AG09319 (cell line): Measurements from ENCODE around the gene FOXB1.

ENCODE experiments used
- DNase-seq: peaks from one replicate; pipeline ENCODE4 v3.0.0-alpha.2; 2010; ENCODE audit warnings: low read depth; ENCODE audit errors: extremely low read depth
- TF ChIP-seq, protein P1 (sequence below): IDR thresholded peaks from 2 replicates; pipeline ENCODE4 v1.5.1; 2011; ENCODE audit warnings: low read depth, mild to moderate bottlenecking, inconsistent platforms, low read length, moderate library complexity

The FOXB1 gene

DNA sequence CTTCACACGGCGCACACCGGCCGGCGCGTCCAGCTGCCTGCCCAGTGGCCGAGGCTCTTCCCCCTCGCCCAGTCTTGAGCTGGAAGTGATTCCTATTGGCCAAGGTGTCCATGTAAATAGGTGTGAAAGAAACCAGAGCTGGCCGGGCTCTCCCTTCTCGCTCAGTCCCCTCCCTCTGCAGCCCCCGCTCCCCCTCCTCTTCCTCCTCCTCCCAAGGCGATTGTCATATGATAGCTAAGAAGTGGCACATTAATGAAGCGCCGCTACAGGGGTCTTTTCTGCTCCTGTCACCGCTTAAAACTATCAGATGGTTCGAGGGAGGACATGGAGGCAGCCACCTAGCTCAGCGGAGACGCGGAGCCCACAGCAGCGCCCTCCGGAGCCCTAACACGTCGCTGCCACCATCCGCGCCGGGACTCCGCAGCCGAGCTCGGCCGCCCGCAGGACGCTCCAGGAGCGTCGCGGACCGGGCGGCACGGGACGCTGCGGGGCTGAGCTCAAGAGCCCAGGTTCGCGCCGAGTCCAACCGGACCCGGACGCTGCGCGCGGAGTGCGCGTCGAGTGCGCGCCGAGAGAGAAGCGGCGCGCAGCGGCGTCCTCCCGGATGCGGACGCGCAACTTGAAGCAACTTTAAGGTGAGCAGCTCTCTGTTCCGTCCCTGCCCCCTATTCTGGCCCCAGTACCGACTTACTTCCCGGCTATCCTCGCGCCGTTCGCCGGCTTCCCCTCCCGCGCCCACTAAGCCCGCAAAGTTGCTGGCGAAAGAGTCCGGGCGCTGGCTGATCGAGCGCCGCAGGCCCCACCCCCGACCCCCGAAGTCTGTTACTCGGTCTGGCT, at the start of gene FOXB1:
TSS of gene FOXB1 (plus strand) at position 303 of the 837 bp plus-strand sequence. CDS start 653 bp downstream, outside the sequence.
- TF ChIP-seq, protein P1, sequence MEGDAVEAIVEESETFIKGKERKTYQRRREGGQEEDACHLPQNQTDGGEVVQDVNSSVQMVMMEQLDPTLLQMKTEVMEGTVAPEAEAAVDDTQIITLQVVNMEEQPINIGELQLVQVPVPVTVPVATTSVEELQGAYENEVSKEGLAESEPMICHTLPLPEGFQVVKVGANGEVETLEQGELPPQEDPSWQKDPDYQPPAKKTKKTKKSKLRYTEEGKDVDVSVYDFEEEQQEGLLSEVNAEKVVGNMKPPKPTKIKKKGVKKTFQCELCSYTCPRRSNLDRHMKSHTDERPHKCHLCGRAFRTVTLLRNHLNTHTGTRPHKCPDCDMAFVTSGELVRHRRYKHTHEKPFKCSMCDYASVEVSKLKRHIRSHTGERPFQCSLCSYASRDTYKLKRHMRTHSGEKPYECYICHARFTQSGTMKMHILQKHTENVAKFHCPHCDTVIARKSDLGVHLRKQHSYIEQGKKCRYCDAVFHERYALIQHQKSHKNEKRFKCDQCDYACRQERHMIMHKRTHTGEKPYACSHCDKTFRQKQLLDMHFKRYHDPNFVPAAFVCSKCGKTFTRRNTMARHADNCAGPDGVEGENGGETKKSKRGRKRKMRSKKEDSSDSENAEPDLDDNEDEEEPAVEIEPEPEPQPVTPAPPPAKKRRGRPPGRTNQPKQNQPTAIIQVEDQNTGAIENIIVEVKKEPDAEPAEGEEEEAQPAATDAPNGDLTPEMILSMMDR, result no peak
- DNase-seq, result no peak

DNA sequence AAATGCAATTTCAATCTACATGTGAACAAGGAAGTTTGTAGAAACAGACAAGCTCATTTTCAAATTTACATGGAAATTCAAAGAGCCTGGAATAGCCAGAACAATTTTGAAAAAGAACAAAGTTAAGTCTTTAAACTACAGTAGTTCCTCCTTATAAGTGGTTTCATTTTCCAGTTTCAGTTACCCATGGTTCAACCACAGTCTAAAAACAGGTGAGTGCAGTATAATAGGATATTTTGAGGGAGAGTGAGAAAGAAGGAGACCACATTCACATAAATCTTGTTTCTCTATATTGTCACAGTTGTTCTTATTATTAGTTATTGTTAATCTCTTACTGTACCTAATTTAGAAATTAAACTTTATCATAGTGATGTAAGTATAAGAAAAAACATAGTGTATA, 45.8 kb upstream of the FOXB1 start:
- TF ChIP-seq, protein P1, result no peak
- no peak for DNase-seq

DNA sequence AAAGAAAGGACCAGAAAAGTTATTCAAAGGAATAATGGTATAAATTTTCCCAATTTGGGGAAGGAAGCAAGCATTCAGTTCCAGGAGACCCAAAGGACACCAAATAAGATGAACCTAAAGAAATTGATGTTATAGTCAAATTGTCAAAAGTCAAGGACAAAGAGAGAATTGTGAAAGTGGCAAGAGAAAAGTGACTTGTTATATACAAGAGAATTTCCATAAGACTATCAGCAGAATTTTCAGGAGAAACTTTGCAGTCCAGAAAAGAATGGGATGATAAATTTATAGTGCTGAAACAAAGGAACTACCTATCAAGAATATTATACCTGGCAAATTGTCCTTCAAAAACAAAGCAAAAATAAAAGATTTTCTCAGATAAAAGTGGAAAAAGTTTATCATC, 43.8 kb upstream of the FOXB1 start:
- TF ChIP-seq, protein P1, result no peak
- no peak for DNase-seq

DNA sequence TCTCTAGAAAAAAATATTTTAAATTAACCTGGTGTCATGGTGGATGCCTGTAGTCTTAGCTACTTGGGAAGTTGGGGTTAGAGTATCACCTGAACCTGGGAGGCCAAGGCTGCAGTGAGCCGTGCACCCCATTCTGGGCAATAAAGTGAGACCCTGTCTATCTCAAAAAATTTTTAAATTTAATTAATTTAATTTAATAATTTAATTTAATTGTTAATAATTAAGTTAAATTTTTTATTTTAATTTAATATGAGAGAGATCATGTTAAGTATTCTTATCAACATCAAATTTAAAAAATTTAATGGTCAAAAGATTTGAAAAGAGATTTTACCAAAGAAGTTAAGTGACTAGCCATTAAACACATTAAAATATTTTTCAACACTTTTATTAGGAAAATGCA, 40.8 kb upstream of the FOXB1 start:
- TF ChIP-seq, protein P1, result no peak
- DNase-seq, result no peak

DNA sequence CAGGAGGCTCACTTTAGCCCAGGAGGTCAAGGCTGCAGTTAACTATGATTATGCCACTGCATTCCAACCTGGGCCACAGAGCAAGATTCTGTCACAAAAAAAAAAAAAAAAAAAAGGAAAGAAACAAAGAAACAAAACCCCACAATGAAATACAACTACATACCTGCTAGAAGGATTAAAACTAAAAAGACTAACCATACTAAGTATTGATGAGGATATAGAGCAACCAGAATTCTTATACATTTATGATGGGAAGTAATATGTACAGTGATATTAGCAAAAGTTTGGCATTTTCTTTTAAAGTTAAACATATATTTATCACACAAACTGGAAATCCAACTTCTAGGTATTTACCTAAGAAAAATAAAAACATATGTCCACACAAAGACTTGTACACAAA, 40.2 kb upstream of the FOXB1 start:
- TF ChIP-seq, protein P1, result no peak

DNA sequence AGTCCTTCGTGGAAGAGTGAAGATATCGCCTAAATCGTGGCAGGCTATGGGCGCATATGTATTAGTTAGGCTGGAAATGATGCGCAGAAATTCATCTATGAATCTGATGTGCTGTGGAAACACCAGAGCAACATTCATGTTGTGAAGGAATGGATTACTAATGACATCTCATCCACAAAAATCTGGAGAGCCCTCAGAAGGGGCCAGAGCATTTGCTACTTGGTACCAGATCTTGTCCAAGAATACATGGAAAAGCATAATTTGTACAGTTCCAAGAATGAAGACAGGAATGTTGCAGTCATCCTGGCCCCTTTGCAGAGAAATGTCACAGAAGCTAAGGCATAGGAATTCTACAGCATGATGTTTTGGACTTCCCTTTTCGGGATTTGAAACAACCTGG, 38.4 kb upstream of the FOXB1 start:
- DNase-seq, result no peak
- TF ChIP-seq, protein P1, result no peak

More for the DNA sequence above, 40.2 kb upstream of the FOXB1 start:
- no peak for DNase-seq

DNA sequence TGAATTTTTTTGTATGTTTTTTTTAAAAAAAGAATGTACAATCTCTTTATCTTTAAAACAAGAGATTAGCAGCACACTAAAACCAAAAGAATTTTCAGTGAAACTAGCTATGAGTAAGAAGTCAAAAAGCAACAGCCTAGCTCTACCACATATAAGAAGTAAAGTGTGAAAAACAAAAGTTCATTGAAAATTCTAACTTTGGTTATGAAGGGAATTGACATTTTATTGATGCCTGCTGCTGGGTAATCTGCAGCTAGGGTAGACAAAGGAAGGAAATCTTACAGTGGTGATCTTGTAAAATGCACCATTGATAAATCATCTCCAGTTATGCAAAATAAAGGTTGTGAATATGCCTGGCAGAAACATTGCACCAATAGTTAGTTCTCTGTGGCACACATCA, 37.8 kb upstream of the FOXB1 start:
- TF ChIP-seq, protein P1, result no peak
- no peak for DNase-seq
